Activated CD8-positive, alpha-beta T cell treated with anti-CD3 and anti-CD28 coated beads, Interleukin-2, amount 10 ng/mL, durations not matched to agents 7 days and 5 days (primary cell): ENCODE measurements around the gene ORC6. TPM values are rescaled to one million over a fixed set of nuclear protein-coding genes. Genes with fewer than 3 reads are reported as not detected.

Experiments used
- ATAC-seq: fragments of 150-1000 bp; cut with Tn5 transposase; one replicate; pipeline ENCODE4 v1.10.0; 2021; ENCODE audit warnings: moderate library complexity
- CTCF ChIA-PET: fragments of 350-600 bp; sonication (Branson Sonifier 250); formaldehyde crosslinking; loops from one replicate; lab custom pipeline; 2021; ENCODE audit warnings: antibody characterized with exemption; lab: Charles Lee
- POLR2A ChIA-PET: fragments of 350-600 bp; sonication (Branson Sonifier 250); formaldehyde crosslinking; loops from one replicate; lab custom pipeline; 2021; ENCODE audit warnings: antibody characterized with exemption; lab: Charles Lee
- DNase-seq: peaks from one replicate; pipeline ENCODE4 v3.0.0-alpha.2; 2020
- H3K27ac Mint-ChIP-seq: one replicate; pipeline ENCODE4 v1.8.0; 2021; ENCODE audit warnings: mild to moderate bottlenecking, mixed read lengths
- H3K27me3 Mint-ChIP-seq: one replicate; pipeline ENCODE4 v1.8.0; 2021; ENCODE audit warnings: low read depth, mixed read lengths
- H3K36me3 Mint-ChIP-seq: one replicate; pipeline ENCODE4 v1.8.0; 2021; ENCODE audit warnings: low read depth, mixed read lengths
- H3K4me1 Mint-ChIP-seq: one replicate; pipeline ENCODE4 v1.8.0; 2021; ENCODE audit warnings: low read depth, mixed read lengths
- H3K4me3 Mint-ChIP-seq: one replicate; pipeline ENCODE4 v1.8.0; 2021; ENCODE audit warnings: mild to moderate bottlenecking, mixed read lengths
- H3K9me3 Mint-ChIP-seq: one replicate; pipeline ENCODE4 v1.8.0; 2022; ENCODE audit warnings: mixed read lengths; ENCODE audit not compliant: insufficient read depth
- total RNA-seq, 2 experiments: library from RNA; stranded (reverse); gene quantifications; one replicate each; pipeline ENCODE4 v1.2.3, GENCODE V29; 2021

The ORC6 gene
- total RNA-seq, 2 experiments from 2014 or later: 44.4 to 48.1 TPM

DNA sequence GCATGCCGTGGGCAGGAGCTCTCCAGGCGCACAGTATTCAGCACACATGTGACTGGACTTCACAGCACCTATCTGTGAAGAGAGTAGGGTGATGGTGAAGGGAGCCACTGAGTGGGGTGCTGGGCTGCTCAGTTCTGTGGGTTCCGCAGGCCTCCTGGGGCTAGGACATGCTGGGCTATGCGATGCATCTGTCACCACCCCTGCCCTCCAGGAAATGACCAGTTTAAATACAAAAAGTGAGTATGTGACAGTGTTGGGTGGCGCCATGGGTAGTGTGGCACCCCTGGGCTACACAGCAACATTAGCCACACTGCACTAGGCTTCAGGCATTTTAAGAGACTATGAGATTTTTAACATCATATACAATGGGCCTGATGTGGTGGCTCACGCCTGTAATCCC, 30.1 kb downstream of the ORC6 start:
- Mint-ChIP-seq H3K27me3 (peaks cover 2% of the 10 kb centered on the region), H3K4me3 (no peak overlapping the region), H3K9me3 (no peaks in the 10 kb centered on the region), H3K4me1 (no peaks in the 10 kb centered on the region), H3K36me3 (no peaks in the 10 kb centered on the region), H3K27ac (no peak overlapping the region)
- DNase-seq (no peak), ATAC-seq (no peak)
- CTCF ChIA-PET: no interaction called here
- POLR2A ChIA-PET: no interaction called here

DNA sequence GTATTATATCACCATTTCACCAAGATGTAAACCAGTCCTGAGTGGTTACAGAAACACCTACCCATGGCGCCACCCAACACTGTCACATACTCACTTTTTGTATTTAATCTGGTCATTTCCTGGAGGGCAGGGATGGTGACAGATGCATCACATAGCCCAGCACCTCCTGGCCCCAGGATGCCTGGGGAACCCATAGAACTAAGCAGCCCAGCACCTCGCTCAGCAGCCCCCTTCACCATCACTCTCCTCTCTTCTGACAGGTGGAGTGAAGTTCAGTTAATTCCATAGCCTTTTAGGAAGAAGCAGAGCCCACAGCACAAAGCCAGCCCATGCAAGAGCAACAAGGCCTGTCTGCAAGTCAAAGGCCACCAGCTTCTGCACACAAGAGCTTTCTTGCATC, 31.2 kb downstream of the ORC6 start:
- no peak overlapping the region for H3K4me3 Mint-ChIP-seq
- ATAC-seq: no peak
- POLR2A ChIA-PET: no interaction called here
- no peak for DNase-seq
- H3K27ac Mint-ChIP-seq: no peak overlapping the region
- no peaks in the 10 kb centered on the region for H3K36me3 Mint-ChIP-seq
- CTCF ChIA-PET: no interaction called here
- peaks cover 2% of the 10 kb centered on the region for H3K27me3 Mint-ChIP-seq
- H3K9me3 Mint-ChIP-seq: peaks cover under 1% of the 10 kb centered on the region
- H3K4me1 Mint-ChIP-seq: no peaks in the 10 kb centered on the region

DNA sequence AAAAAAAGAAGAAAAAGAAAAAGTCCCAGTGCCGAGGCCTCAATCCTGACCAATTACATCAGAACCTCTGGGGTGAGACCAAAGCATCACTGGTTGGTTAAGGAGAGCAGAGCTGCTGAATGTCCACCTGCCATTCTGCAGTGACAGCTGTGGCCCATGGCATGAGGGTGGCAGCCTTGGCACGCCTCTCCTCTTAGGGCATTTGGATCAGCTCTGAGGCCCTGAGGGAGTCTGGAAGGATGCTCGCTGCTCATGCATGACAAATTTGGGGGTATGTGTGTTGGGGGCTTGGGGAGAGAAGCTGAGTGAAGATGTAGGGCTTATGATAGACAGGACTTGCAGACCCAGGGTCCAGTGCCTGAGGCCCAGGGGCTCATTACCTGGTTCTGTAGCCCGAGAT, 32.4 kb downstream of the ORC6 start:
- Mint-ChIP-seq H3K36me3 (no peaks in the 10 kb centered on the region), H3K27me3 (peaks cover 2% of the 10 kb centered on the region), H3K27ac (no peak overlapping the region), H3K4me1 (no peaks in the 10 kb centered on the region), H3K9me3 (peaks cover 6% of the 10 kb centered on the region), H3K4me3 (no peak overlapping the region)
- POLR2A ChIA-PET: no interaction called here
- no peak for DNase-seq
- CTCF ChIA-PET: no interaction called here
- no peak for ATAC-seq

DNA sequence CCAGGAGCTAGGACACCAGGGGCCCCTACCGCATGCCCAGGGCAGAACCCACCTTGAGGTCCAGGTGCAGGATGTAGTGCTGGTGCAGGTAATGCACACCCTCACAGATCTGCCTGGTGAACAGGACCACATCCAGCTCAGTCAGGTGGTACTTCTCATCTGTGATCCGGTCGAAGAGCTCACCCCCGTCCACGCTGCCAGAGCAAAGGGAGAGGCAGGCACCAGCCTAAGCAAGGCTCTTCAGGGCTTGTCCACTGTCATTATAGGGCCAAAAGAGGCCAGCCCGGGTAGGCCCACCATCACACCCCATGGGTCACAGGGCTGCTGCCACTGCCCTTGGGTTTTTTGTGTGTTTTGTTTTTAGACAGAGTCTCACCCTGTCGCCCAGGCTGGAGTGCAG, 37.7 kb downstream of the ORC6 start:
- Mint-ChIP-seq H3K27ac (no peak overlapping the region), H3K27me3 (peaks cover 2% of the 10 kb centered on the region), H3K4me1 (no peaks in the 10 kb centered on the region), H3K9me3 (peaks cover 6% of the 10 kb centered on the region), H3K4me3 (no peak overlapping the region), H3K36me3 (no peaks in the 10 kb centered on the region)
- DNase-seq (no peak), ATAC-seq (no peak)
- CTCF ChIA-PET: no interaction called here
- POLR2A ChIA-PET: no interaction called here

DNA sequence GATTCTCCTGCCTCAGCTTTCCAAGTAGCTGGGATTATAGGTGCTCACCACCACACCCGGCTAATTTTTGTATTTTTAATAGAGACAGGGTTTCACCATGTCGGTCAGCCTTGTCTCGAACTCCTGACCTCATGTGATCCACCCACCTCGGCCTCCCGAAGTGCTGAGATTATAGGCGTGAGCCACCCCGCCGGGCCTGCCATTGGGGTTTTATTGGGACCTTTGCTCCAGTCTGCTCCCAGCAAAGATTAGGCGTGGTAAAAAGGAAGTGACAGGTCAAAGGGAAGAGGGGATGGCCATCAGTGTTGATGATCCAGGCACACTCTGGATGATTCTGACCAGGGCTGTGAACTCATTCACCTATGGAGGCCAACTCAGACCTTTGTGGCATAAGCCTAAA, 38.2 kb downstream of the ORC6 start:
- peaks cover 2% of the 10 kb centered on the region for H3K27me3 Mint-ChIP-seq
- ChIA-PET CTCF (no interaction called here), POLR2A (no interaction called here)
- H3K9me3 Mint-ChIP-seq: peaks cover 6% of the 10 kb centered on the region
- DNase-seq (no peak), ATAC-seq (no peak)
- no peaks in the 10 kb centered on the region for H3K4me1 Mint-ChIP-seq
- H3K27ac Mint-ChIP-seq: no peak overlapping the region
- no peak overlapping the region for H3K4me3 Mint-ChIP-seq
- H3K36me3 Mint-ChIP-seq: no peaks in the 10 kb centered on the region

DNA sequence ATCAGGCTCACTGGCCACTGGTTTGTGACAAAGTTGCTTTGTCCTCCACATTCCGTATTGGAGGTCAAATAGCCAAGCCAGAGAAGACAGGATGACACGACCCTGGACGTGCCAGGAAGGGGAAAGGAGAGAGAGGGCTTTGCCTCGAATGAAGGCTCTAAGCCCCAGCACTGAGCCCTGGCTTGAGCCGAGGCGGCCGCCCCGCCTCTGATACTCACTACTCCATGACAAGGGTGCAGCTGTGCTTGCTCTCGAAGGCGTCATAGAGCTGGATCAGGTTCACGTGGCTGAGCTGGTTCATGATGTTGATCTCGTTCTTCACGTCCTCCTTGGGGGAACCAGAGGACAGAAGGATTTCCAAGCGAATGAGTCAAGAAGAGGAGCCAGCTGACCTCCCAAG, 39.3 kb downstream of the ORC6 start:
- Mint-ChIP-seq H3K36me3 (no peaks in the 10 kb centered on the region), H3K9me3 (peaks cover 6% of the 10 kb centered on the region), H3K27me3 (no peaks in the 10 kb centered on the region), H3K4me3 (no peak overlapping the region), H3K27ac (no peak overlapping the region), H3K4me1 (no peaks in the 10 kb centered on the region)
- ChIA-PET CTCF (no interaction called here), POLR2A (no interaction called here)
- ATAC-seq: no peak
- no peak for DNase-seq

DNA sequence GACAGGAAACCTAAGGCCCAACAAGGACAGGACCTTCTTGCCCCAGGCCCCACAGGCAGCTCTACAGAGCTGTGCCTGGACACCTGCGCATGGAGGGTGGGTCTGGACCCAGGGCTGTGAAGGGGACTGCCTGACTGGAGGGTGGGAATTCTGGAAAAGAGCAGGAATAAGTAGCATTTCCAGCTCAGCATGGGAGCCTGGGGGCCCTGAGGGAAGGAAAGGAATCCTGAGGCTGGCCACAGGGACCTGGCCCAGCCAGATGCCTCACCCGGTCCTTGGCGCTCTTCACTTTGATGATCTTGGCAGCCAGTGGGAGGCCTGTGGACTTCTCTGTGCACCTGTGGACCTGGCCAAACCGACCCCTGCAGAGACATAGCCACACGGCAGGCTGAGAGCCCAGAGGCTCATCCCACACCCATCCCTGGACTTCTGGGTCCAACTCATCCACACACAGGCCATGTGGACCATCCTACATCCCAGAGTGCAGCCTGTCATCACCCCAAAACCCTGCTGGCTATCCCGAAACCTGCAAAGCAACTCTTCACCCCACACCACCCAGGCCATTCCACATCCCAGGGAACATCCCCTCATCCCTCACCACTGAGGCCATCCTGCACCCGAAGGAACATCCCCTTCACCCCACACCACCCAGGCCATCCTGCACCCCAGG, 40.0 kb downstream of the ORC6 start:
- no peaks in the 10 kb centered on the region for H3K36me3 Mint-ChIP-seq
- CTCF ChIA-PET: no interaction called here
- H3K4me3 Mint-ChIP-seq: no peak overlapping the region
- H3K4me1 Mint-ChIP-seq: no peaks in the 10 kb centered on the region
- POLR2A ChIA-PET: no interaction called here
- ATAC-seq: no peak
- peaks cover 6% of the 10 kb centered on the region for H3K9me3 Mint-ChIP-seq
- no peaks in the 10 kb centered on the region for H3K27me3 Mint-ChIP-seq
- DNase-seq: no peak
- H3K27ac Mint-ChIP-seq: no peak overlapping the region

DNA sequence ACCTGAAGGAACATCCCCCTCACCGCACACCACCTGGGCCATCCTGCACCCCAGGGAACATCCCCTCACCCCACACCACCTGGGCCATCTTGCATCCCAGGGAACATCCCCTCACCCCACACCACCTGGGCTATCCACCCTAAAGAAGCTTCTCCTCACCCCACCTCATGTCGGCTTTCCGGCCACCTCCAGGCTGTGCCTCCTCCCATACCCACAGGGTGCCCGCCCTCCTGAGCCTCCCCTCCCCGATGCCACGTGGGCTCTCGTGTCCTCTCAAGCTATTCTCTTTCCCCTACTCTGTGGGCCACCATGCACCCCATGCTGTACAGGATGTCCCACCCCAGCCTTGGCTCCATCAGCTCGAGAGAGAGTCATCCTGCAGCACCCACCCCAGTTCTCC, 40.7 kb downstream of the ORC6 start:
- peaks cover 6% of the 10 kb centered on the region for H3K9me3 Mint-ChIP-seq
- no peak for DNase-seq
- no peaks in the 10 kb centered on the region for H3K36me3 Mint-ChIP-seq
- H3K27me3 Mint-ChIP-seq: no peaks in the 10 kb centered on the region
- no peak for ATAC-seq
- ChIA-PET POLR2A (no interaction called here), CTCF (no interaction called here)
- H3K4me1 Mint-ChIP-seq: no peaks in the 10 kb centered on the region
- no peak overlapping the region for H3K4me3 Mint-ChIP-seq
- no peak overlapping the region for H3K27ac Mint-ChIP-seq

DNA sequence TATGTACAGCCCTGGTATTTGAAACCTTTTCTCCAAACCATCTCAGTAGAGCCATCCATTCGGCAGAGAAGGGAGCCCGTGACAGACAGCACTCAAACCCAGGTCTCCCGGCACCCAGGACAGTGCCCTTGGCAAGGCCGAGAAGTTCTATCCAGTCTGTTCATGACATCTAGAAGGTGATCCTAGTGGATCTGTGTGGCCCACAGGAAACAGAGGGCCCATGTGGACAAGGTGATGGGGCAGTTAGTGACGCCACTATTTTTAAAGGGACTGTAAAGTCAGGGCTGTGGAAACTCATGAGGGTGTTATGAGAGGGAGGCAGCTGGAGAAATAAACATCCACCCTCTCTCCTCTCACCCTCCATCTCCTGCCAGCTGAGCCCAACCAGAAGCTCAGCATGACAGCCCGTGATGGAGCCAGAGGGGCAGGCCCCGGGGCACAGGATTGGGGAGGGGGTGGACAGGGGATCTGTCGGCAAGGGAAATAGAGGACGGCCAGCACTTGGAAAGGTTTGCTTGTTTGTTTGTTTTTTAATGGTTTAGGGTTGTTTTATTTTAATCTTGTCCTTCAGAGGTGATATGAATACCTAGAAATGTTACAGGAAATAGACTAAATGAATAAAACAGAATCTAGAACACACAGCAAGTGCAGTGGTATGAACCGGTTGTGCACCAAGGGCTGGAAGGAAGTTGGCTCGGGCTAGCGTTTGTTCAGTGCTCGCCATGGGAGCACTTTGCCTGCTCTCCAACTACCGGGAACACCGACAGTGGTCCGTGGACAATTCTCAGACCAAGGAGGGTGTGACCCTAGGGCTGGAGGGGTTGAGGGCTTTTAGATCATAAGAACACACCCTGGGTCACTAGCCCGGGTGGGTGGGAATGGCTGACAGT, 41.6 kb downstream of the ORC6 start:
- CTCF ChIA-PET: no interaction called here
- no peak overlapping the region for H3K27ac Mint-ChIP-seq
- no peaks in the 10 kb centered on the region for H3K4me1 Mint-ChIP-seq
- no peak for DNase-seq
- no peaks in the 10 kb centered on the region for H3K36me3 Mint-ChIP-seq
- ATAC-seq: no peak
- POLR2A ChIA-PET: no interaction called here
- H3K27me3 Mint-ChIP-seq: no peaks in the 10 kb centered on the region
- H3K9me3 Mint-ChIP-seq: peaks cover 1% of the 10 kb centered on the region
- H3K4me3 Mint-ChIP-seq: no peak overlapping the region

DNA sequence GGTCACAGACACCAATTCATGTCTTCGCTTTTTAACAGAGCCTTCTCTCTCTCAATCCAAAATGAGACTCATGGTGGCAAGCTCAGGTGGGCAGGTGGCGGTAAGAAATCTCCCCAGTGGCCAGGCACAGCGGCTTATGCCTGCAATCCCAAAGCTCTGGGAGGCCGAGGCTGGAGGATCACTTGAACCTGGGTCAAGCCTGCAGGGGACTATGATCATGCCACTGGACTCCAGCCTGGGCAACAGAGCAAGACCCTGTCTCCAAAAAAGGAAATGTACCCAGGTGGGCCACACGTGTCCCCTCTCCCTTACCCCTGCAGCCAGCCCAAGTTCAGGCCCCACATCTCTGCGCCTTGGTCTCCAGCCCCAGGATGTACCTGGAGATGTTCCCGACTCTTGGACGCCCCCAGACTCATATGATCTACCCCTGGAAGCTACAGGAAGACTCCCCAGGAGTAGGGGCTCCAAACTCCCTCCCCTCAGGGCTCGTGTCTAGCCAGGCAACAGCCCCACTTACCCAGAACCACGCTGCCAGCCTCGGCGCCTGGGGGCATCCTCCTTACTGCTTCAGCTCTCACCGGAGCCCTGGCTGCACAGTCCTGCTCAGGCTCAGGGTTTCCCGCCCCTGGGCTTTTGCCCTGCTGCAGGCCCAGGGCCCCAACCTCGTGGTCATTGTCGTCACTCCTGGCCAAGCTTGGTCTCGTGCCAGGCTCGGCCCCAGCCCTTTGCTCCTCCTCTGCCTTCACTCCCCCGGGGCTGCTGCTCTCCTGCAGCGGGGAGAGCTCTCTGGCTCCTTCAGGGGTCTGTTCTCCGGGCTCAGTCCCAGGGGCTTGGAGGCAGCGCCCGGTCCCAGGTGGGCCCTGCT, 42.5 kb downstream of the ORC6 start:
- H3K36me3 Mint-ChIP-seq: no peaks in the 10 kb centered on the region
- CTCF ChIA-PET: no interaction called here
- no peaks in the 10 kb centered on the region for H3K27me3 Mint-ChIP-seq
- ATAC-seq (no peak), DNase-seq (no peak)
- no peak overlapping the region for H3K4me3 Mint-ChIP-seq
- H3K27ac Mint-ChIP-seq: no peak overlapping the region
- H3K9me3 Mint-ChIP-seq: no peaks in the 10 kb centered on the region
- H3K4me1 Mint-ChIP-seq: no peaks in the 10 kb centered on the region
- POLR2A ChIA-PET: no interaction called here

DNA sequence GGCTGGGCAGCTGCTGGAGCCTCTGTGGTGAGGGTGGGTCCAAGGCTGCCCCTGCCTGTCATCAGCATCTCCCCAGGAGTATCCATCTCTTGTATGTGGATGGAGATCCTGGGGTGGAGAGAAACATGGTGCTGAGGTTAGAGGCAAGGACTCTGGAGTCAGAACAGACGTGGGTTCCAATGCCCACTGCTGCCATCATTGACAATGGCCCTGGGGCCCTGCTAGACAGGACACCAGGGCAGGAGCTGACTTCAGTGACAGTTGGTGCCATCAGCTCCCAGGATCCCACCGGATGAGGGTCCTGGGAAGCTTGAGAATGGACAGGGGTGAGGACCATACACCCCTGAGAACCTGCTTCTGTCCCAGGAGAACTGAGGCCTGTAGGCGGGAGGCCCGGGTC, 43.1 kb downstream of the ORC6 start:
- POLR2A ChIA-PET: no interaction called here
- no peak overlapping the region for H3K4me3 Mint-ChIP-seq
- no peaks in the 10 kb centered on the region for H3K36me3 Mint-ChIP-seq
- DNase-seq: no peak
- H3K27me3 Mint-ChIP-seq: no peaks in the 10 kb centered on the region
- H3K4me1 Mint-ChIP-seq: no peaks in the 10 kb centered on the region
- no peak overlapping the region for H3K27ac Mint-ChIP-seq
- ATAC-seq: no peak
- CTCF ChIA-PET: no interaction called here
- no peaks in the 10 kb centered on the region for H3K9me3 Mint-ChIP-seq

DNA sequence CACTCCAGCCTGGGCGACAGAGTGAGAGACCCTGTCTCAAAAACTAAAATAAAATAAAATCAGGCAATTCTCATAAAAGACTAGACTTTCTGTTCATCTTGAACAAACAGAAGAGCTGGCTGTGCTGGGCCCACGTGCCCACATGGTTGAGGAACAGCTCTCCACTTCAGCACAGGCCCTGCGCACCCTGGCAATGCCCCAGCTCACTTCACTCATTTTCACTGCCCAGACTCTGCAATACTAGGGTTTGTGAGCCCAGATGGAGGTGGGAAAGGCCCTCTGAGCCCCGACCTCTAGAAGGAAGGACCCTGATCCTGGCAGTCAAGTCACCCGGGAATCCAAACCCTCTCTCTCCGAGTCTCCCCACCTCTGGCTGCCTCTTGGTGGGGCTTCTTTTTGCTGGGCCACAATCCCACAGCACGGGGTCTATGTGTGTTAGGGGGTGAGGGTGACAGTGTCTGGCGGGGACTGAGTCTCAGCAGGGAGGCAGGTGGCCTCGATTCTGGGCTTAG, 43.9 kb downstream of the ORC6 start:
- H3K4me1 Mint-ChIP-seq: no peaks in the 10 kb centered on the region
- ChIA-PET CTCF (no interaction called here), POLR2A (no interaction called here)
- DNase-seq: no peak
- H3K27ac Mint-ChIP-seq: no peak overlapping the region
- ATAC-seq: no peak
- no peak overlapping the region for H3K4me3 Mint-ChIP-seq
- no peaks in the 10 kb centered on the region for H3K27me3 Mint-ChIP-seq
- no peaks in the 10 kb centered on the region for H3K9me3 Mint-ChIP-seq
- H3K36me3 Mint-ChIP-seq: no peaks in the 10 kb centered on the region
